Omental fat pad (tissue), 4 donors: ENCODE measurements around the gene EFNA1. TPM values are rescaled to one million over a fixed set of nuclear protein-coding genes. Genes with fewer than 3 reads are reported as not detected.

Source experiments
- ATAC-seq: fragments of 150-250 bp; one replicate; pipeline ENCODE4 v1.9.1; 2016; ENCODE audit warnings: mild to moderate bottlenecking, moderate library complexity; ENCODE audit not compliant: low FRiP score
- DNase-seq: peaks from one replicate; pipeline ENCODE4 v3.0.0-alpha.2; 2019; ENCODE audit warnings: low spot score
- total RNA-seq, 4 donors: library from RNA; depleted of rRNA; stranded (reverse); fragments of >200 nt; gene quantifications; one replicate each; pipeline ENCODE4 v1.1.0, GENCODE V29; 2016
- TF ChIP-seq, protein P1 (sequence below), 3 donors: fragments of 450-650 bp; IDR thresholded peaks; one replicate each; pipeline ENCODE4 v1.5.1; 2016 to 2017; ENCODE audit warnings: antibody characterized with exemption in 3 of 3, mild to moderate bottlenecking in 3 of 3, moderate library complexity in 2 of 3

The EFNA1 gene
- total RNA-seq, 4 donors from 2014 or later, result 29.2 to 61.7 (median 56.7) TPM

DNA sequence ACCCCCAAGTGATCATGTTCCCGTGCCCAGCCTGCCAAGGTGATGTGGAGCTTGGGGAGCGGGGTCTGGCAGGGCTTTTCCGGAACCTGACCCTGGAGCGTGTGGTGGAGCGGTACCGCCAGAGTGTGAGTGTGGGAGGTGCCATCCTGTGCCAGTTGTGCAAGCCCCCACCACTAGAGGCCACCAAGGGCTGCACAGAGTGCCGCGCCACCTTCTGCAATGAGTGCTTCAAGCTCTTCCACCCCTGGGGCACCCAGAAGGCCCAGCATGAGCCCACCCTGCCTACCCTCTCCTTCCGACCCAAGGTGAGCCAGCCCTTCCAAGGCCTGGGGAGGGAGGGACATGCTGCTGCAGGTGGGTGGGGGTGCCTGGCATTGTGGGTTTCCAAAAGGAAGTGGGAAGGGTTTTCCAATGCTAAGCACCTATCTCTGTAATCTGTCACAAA is 48.3 kb downstream of the EFNA1 start:
- DNase-seq, result no peak
- ATAC-seq, result no peak
- TF ChIP-seq, protein P1, sequence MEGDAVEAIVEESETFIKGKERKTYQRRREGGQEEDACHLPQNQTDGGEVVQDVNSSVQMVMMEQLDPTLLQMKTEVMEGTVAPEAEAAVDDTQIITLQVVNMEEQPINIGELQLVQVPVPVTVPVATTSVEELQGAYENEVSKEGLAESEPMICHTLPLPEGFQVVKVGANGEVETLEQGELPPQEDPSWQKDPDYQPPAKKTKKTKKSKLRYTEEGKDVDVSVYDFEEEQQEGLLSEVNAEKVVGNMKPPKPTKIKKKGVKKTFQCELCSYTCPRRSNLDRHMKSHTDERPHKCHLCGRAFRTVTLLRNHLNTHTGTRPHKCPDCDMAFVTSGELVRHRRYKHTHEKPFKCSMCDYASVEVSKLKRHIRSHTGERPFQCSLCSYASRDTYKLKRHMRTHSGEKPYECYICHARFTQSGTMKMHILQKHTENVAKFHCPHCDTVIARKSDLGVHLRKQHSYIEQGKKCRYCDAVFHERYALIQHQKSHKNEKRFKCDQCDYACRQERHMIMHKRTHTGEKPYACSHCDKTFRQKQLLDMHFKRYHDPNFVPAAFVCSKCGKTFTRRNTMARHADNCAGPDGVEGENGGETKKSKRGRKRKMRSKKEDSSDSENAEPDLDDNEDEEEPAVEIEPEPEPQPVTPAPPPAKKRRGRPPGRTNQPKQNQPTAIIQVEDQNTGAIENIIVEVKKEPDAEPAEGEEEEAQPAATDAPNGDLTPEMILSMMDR (IDR thresholded peaks at IDR 0.05), result no peak

DNA sequence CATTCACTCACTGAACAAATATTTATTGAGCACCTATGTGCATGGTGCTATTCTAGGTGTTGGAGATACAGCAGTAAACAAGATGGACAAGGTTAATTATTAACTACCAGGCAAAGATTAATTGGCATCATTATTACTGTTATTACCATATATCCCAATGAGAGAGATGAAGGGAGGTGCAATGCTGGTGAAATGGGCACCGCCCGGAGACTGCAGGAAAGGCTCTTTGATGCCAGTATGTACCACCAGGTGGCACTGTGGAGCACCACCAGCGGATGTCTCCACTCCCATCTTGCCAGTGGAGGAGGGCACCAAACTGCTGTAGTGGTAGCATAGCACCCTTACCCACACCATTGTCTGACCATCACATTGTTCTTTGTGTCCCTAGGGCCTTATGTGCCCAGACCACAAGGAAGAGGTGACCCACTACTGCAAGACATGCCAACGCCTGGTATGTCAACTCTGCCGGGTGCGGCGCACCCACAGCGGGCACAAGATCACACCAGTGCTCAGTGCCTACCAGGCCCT is 48.9 kb downstream of the EFNA1 start:
- DNase-seq (peak; percentile 97), ATAC-seq (peak; percentile 52)
- TF ChIP-seq, protein P1 (IDR thresholded peaks at IDR 0.05), result peak in 1 of 3 donors; percentile 80

DNA sequence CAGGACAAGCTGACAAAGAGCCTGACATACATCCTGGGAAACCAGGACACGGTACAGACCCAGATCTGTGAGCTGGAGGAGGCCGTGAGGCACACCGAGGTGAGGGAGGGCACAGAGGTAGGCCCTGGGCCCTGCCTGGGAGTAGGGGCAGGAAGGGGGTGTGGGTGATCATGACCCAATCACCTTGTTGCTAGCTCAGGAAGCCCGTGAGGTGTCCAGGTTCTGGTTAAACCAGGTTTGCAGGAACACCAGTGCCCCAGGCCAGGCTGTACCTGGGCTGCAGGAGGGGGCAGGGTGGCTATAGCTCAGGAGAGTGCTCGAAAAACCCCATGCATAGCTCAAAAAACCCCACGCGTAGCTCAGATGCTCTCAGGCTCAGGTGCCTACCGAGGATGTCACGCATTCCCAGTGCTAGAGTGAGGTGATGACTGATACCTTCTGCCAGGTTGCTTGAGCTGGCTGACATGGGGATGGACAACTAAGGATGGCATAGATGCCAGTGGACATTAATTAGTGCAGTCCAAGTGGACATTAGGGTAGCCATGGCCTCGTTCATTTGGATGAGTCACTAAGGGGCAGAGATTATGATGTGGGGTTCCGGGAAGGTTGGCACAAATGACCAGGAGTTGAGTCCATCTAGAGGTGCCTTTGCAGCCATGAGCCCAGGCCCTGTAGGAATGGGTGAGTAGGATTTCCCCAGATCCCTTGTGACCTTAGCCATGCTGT is 49.7 kb downstream of the EFNA1 start:
- ATAC-seq (no peak), DNase-seq (no peak)
- TF ChIP-seq, protein P1 (IDR thresholded peaks at IDR 0.05), result no peak

DNA sequence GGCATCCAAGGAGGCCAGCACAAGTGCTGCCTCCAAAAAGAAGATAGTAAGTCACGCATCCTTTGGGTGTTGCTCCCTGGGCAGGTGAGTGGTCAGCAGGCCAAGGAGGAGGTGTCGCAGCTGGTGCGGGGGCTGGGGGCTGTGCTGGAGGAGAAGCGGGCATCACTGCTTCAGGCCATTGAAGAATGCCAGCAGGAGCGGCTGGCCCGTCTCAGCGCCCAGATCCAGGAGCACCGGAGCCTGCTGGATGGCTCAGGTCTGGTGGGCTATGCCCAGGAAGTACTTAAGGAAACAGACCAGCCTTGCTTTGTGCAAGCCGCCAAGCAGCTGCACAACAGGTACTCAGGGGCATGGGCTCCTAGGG is 50.2 kb downstream of the EFNA1 start:
- TF ChIP-seq, protein P1 (IDR thresholded peaks at IDR 0.05), result no peak
- DNase-seq (no peak), ATAC-seq (no peak)

DNA sequence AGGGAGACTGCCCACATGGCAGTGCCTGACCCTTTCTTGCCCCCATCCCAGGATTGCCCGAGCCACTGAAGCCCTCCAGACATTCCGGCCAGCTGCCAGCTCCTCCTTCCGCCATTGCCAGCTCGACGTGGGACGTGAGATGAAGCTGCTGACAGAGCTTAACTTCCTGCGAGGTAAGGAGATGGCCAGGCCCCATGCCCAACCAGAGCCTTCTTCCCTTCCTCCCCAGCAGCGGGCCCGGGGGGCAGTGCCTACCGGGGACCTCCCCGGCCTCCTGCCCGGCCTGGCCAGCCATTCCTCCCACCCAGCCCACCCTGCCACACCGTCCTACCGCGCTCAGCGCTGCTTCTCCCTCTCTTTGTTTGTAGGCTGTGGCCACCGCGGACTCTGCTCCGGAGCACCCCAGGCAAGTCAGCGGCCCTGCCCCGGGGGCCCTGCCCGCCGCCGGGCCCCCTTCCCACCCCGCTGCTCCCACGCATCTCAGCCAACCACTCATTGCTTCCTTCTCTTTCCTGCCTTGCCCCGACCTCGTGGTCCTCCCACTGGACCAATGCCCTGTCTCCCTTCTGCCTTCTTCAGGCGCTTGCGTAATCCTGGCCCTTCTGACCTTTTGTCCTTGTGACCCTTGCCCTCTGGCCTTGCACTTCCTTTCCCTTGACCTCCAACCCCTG is 50.9 kb downstream of the EFNA1 start:
- ATAC-seq (no peak), DNase-seq (peak; percentile 18)
- TF ChIP-seq, protein P1 (IDR thresholded peaks at IDR 0.05), result no peak

DNA sequence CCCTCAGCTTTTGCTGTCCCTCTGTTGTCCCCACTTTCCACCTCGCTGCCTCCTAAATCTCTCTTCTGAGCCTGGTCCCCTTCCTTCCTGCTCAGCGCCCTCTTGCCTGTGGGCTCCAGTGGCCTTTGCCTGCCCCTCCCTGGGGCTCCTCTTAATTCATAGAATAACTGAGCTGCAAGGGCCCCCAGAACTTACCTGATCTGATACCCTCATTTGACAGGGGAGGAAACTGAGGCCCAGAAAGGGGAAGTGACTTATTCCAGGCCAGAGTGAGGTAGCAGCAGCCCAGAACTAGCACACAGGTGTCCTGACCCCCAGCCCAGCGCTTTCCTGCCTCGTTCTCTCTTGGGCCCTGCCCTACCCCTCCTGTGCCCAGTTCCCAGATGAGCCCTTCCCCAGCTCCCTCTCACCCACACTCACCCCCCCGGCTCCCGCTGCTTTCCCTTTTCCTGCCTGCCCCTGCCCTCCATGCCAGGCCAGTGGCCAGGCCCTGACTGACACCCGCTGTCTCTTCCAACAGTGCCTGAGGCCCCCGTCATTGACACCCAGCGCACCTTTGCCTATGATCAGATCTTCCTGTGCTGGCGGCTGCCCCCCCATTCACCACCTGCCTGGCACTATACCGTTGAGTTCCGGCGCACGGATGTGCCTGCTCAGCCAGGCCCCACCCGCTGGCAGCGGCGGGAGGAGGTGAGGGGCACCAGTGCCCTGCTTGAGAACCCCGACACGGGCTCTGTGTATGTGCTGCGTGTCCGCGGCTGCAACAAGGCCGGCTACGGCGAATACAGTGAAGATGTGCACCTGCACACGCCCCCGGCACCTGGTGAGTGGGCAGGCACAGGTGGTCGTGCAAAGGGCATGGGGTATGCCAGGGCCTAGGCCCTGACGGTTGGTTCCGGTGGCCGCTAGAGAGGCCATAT is 51.7 kb downstream of the EFNA1 start:
- TF ChIP-seq, protein P1 (IDR thresholded peaks at IDR 0.05), result no peak
- DNase-seq (peak; percentile 19), ATAC-seq (no peak)
